ENCODE results near the gene ZNF687. TPM values are rescaled to one million over a fixed set of nuclear protein-coding genes. Genes with fewer than 3 reads are reported as not detected.

Gene ZNF687
- total and polyA plus RNA-seq, 2 of the 4 experiments (the other 2 are of a cell fraction): 5.7 to 10.8 TPM

DNA sequence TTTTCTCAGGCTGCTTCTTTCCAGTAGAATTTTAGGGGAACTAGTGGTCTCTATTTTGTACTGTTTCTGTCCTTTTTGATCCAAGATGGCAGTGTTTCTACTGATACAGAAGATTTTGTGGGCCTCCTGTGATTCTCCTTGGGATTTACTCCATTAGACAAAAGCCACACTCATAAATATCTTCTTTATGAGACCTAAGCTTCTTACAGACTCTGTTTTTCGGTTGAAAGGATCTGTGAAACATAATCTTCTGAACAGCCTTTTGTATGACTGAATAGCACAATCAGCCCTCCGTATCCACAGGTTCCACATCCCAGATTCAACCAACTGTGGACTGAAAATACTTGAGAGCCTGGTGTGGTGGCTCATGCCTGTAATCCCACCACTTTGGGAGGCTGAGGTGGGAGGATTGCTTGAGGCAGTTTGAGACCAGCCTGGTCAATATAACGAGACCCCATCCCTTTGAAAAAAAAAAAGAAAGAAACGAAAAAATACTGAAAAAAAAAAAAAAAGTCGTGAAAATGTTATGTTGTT is 38.3 kb upstream of the ZNF687 start:
- Histone ChIP-seq H3K56ac (ENCODE audit: extremely low read depth, insufficient read depth, low read length) (no peak overlapping the region), H3K18ac (ENCODE audit: low read depth, low read length) (no peak overlapping the region), H3K4me1 (ENCODE audit: control insufficient read depth, insufficient read depth, low read length) (no peaks in the 10 kb centered on the region; the same call in 1 of the 2 replicates), H2AK9ac (replicated peaks; ENCODE audit: low read depth, low read length, poor library complexity) (no peak overlapping the region), H3K36me3 (ENCODE audit: control insufficient read depth, insufficient read depth, low read length) (peaks cover 64% of the 10 kb centered on the region), H3K14ac (replicated peaks; ENCODE audit: low read depth, low read length) (no peak overlapping the region), H4K91ac (ENCODE audit: insufficient read depth, low read depth, low read length) (no peak overlapping the region), H3K4me3 (ENCODE audit: insufficient read depth, low read depth, low read length) (no peak overlapping the region), H3K23ac (ENCODE audit: low read depth, low read length) (no peak overlapping the region), H2BK15ac (ENCODE audit: low read depth, low read length) (no peak overlapping the region), H2BK120ac (ENCODE audit: low read depth, low read length) (no peak overlapping the region), H4K8ac (ENCODE audit: low read depth in 2 of 2, low read length in 2 of 2) (no peak overlapping the region), H3K9me3 (ENCODE audit: control insufficient read depth, insufficient read depth, low read length) (no peaks in the 10 kb centered on the region), H3K79me1 (ENCODE audit: low read depth in 1 of 2, low read length in 2 of 2) (peaks cover 25 to 27% of the 10 kb centered on the region in 2 experiments), H2AK5ac (ENCODE audit: low read depth, low read length) (no peak overlapping the region), H3K27ac (ENCODE audit: insufficient read depth, low read length) (no peak overlapping the region), H3K4me2 (ENCODE audit: low read depth, low read length) (no peak overlapping the region), H2BK5ac (ENCODE audit: low read depth, low read length, poor library complexity, severe bottlenecking) (no peak overlapping the region), H3K4ac (ENCODE audit: low read depth, low read length) (no peak overlapping the region), H4K20me1 (ENCODE audit: insufficient read depth, low read length) (peaks cover 5% of the 10 kb centered on the region; the same call in 1 of the 2 replicates), H2AFZ (replicated peaks; ENCODE audit: low read length, poor library complexity) (no peak overlapping the region), H3K27me3 (ENCODE audit: control insufficient read depth, insufficient read depth, low read length) (no peaks in the 10 kb centered on the region), H4K5ac (ENCODE audit: low read depth, low read length) (no peak overlapping the region), H2BK20ac (ENCODE audit: low read depth, low read length) (no peak overlapping the region), H3K9ac (ENCODE audit: low read depth, low read length) (no peak overlapping the region), H3K9me1 (ENCODE audit: insufficient read depth, low read length) (no peaks in the 10 kb centered on the region)
- WGBS, 2 experiments (ENCODE audit: extremely low coverage in 2 of 2, insufficient read length in 1 of 2): no CpG with 5 or more reads among the region's 5 CpGs
- POLR2A ChIA-PET (ENCODE audit: unreplicated experiment): no interaction called here
- dilution Hi-C loops (cut with HindIII; ENCODE audit: low sequenced_read_pairs, unreplicated experiment): no loop called here
- no peak for TF ChIP-seq MAZ (IDR thresholded peaks at IDR 0.05; ENCODE audit: borderline replicate concordance, low read depth, low read length)
- no peak for TF ChIP-seq POLR2A (IDR thresholded peaks at IDR 0.05; ENCODE audit: low read depth, low read length)
- TF ChIP-seq, protein P1, sequence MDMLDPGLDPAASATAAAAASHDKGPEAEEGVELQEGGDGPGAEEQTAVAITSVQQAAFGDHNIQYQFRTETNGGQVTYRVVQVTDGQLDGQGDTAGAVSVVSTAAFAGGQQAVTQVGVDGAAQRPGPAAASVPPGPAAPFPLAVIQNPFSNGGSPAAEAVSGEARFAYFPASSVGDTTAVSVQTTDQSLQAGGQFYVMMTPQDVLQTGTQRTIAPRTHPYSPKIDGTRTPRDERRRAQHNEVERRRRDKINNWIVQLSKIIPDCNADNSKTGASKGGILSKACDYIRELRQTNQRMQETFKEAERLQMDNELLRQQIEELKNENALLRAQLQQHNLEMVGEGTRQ (IDR thresholded peaks at IDR 0.05; ENCODE audit: low read depth, low read length): no peak
- no peak for TF ChIP-seq RFX5 (IDR thresholded peaks at IDR 0.05; ENCODE audit: low read depth, low read length)
- TF ChIP-seq BHLHE40 (IDR thresholded peaks at IDR 0.05; ENCODE audit: low read depth, low read length): no peak
- no peak for TF ChIP-seq CEBPB (IDR thresholded peaks at IDR 0.05; ENCODE audit: low read depth, low read length)
- TF ChIP-seq RAD21 (IDR thresholded peaks at IDR 0.05; ENCODE audit: low read length): no peak
- TF ChIP-seq MXI1 (IDR thresholded peaks at IDR 0.05; ENCODE audit: borderline replicate concordance, low read depth, low read length): no peak
- DNase-seq: no peak
- BruUV-seq (replicated peaks): no TSS peak
- no peak for ATAC-seq (ENCODE audit: low read depth)
- in situ Hi-C loops (cut with MboI; ENCODE audit: low sequenced_read_pairs): no loop called here
- CTCF ChIA-PET: interaction anchor here (1.4 kb wide), 1 partner anchor 10 kb away, joined by 5 read pairs; no protein-coding TSS in a partner anchor
- intact Hi-C loops (cut with micrococcal nuclease): no loop called here

Measured in IMR-90 (cell line).